Measurements from ENCODE around the gene NTNG1. TPM values are rescaled to one million over a fixed set of nuclear protein-coding genes. Genes with fewer than 3 reads are reported as not detected.

NTNG1 gene
- total and polyA plus RNA-seq, 12 donors: 0.13 to 4.6 (median 2.8) TPM; not detected in 2

DNA sequence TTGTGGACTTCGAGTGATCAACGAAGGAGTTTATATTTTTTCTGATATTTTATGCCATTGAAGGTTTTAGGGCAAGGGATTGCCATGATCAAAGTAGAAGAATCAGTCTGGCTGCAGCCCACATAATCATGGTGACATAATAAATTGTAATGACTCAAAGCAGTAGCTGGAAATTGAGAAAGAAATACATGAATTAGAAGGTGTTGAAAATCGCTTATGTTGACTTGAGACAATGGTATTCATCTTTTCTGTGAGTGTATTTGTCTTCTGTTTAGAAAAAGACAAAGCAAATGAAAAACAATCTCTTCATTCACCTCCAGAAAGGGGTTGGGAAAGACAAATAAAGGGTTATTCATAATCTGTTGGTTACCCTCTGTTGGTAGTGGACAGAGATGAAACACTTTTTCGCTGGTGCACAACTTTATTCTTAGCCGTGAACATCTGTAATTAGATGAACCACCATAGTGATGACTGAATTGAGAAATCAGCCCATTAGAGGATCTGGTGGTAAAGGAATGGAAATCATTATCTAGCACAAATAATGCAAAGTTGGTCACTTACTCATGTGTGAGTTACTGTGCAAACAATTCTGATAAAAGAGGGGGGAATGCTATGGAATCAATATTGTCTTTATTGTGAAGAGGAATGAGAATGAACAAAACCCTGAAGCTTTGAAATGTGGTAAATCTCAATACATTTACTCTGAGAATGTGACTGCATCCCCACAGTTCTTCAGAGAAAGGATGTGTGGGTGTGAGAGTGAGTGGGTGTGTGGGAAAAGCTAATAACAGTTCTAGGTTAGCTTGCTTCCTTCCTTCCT is 121.8 kb downstream of the NTNG1 start:
- Histone ChIP-seq H3K27me3 (no peaks in the 10 kb centered on the region), H3K27ac (no peak overlapping the region), H3K4me1 (replicated peaks in 1 of 2) (no peaks in the 10 kb centered on the region), H3K9me3 (replicated peaks in 1 of 3) (no peaks in the 10 kb centered on the region), H3K4me3 (no peak overlapping the region), H3K36me3 (replicated peaks in 1 of 2) (no peaks in the 10 kb centered on the region)
- 75 to 82% (median 81%) methylated on average over 5 of the region's 5 CpGs for WGBS, 4 donors
- DNase-seq: no peak
- intact Hi-C loops (cut with DNase I): no loop called here
- TF ChIP-seq, protein P1, sequence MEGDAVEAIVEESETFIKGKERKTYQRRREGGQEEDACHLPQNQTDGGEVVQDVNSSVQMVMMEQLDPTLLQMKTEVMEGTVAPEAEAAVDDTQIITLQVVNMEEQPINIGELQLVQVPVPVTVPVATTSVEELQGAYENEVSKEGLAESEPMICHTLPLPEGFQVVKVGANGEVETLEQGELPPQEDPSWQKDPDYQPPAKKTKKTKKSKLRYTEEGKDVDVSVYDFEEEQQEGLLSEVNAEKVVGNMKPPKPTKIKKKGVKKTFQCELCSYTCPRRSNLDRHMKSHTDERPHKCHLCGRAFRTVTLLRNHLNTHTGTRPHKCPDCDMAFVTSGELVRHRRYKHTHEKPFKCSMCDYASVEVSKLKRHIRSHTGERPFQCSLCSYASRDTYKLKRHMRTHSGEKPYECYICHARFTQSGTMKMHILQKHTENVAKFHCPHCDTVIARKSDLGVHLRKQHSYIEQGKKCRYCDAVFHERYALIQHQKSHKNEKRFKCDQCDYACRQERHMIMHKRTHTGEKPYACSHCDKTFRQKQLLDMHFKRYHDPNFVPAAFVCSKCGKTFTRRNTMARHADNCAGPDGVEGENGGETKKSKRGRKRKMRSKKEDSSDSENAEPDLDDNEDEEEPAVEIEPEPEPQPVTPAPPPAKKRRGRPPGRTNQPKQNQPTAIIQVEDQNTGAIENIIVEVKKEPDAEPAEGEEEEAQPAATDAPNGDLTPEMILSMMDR (IDR thresholded peaks at IDR 0.05): no peak
- no peak for TF ChIP-seq POLR2A (IDR thresholded peaks at IDR 0.05)

GRCh38 chr1:107263291-107263915 is 122.6 kb downstream of the NTNG1 start:
- DNase-seq: no peak
- TF ChIP-seq POLR2A (IDR thresholded peaks at IDR 0.05): no peak
- TF ChIP-seq, protein P1 (IDR thresholded peaks at IDR 0.05): no peak
- H3K9me3 ChIP-seq (replicated peaks in 1 of 3): no peaks in the 10 kb centered on the region
- H3K27me3 ChIP-seq: no peaks in the 10 kb centered on the region
- WGBS, 4 donors: 67 to 79% (median 75%) methylated on average over 1 of the region's 1 CpG
- intact Hi-C loops (cut with DNase I): no loop called here
- no peak overlapping the region for H3K27ac ChIP-seq
- no peaks in the 10 kb centered on the region for H3K36me3 ChIP-seq (replicated peaks in 1 of 2)
- H3K4me1 ChIP-seq (replicated peaks in 1 of 2): no peaks in the 10 kb centered on the region
- no peak overlapping the region for H3K4me3 ChIP-seq

GRCh38 chr1:107264007-107264406 is 123.2 kb downstream of the NTNG1 start:
- no peak for TF ChIP-seq POLR2A (IDR thresholded peaks at IDR 0.05)
- TF ChIP-seq, protein P1 (IDR thresholded peaks at IDR 0.05): no peak
- no peaks in the 10 kb centered on the region for H3K4me1 ChIP-seq (replicated peaks in 1 of 2)
- intact Hi-C loops (cut with DNase I): no loop called here
- WGBS, 4 donors: 44 to 69% (median 62%) methylated on average over 4 of the region's 4 CpGs
- H3K4me3 ChIP-seq: no peak overlapping the region
- DNase-seq: no peak
- H3K27ac ChIP-seq: no peak overlapping the region
- no peaks in the 10 kb centered on the region for H3K36me3 ChIP-seq (replicated peaks in 1 of 2)
- no peaks in the 10 kb centered on the region for H3K9me3 ChIP-seq (replicated peaks in 1 of 3)
- H3K27me3 ChIP-seq: no peaks in the 10 kb centered on the region

GRCh38 chr1:107264561-107264960 is 123.7 kb downstream of the NTNG1 start:
- 70 to 94% (median 77%) methylated on average over 1 of the region's 1 CpG for WGBS, 4 donors
- Histone ChIP-seq H3K27ac (no peak overlapping the region), H3K27me3 (no peaks in the 10 kb centered on the region), H3K4me3 (no peak overlapping the region), H3K9me3 (replicated peaks in 1 of 3) (no peaks in the 10 kb centered on the region), H3K4me1 (replicated peaks in 1 of 2) (no peaks in the 10 kb centered on the region), H3K36me3 (replicated peaks in 1 of 2) (no peaks in the 10 kb centered on the region)
- TF ChIP-seq POLR2A (IDR thresholded peaks at IDR 0.05): no peak
- TF ChIP-seq, protein P1 (IDR thresholded peaks at IDR 0.05): no peak
- intact Hi-C loops (cut with DNase I): no loop called here
- no peak for DNase-seq
